CD14-positive monocyte (primary cell): Measurements from ENCODE around the gene DOHH. TPM values are rescaled to one million over a fixed set of nuclear protein-coding genes. Genes with fewer than 3 reads are reported as not detected.

Experiments
- DNase-seq, 3 donors: peaks; one replicate each; pipeline ENCODE4 v3.0.0-alpha.2; 2011 to 2022
- H2AFZ ChIP-seq: 2 replicates; pipeline ENCODE4 v1.6.0; 2012; ENCODE audit warnings: mild to moderate bottlenecking, low read depth, low read length, inconsistent platforms; ENCODE audit not compliant: insufficient read depth, poor library complexity, severe bottlenecking
- H3K27ac ChIP-seq, 2 donors: 1 replicate in 1 of 2; 2 replicates in 1 of 2; pipeline ENCODE4 v1.5.1; 2012 to 2013; ENCODE audit warnings: low read length in 2 of 2, control low read depth in 1 of 2, inconsistent platforms in 1 of 2, low read depth in 1 of 2, mild to moderate bottlenecking in 1 of 2
- H3K27me3 ChIP-seq, 2 donors: one replicate each; pipeline versions ENCODE4 v1.6.0 to v1.6.1; 2011 to 2013; ENCODE audit warnings: low read length in 2 of 2; ENCODE audit not compliant: control insufficient read depth in 2 of 2, insufficient read depth in 2 of 2
- H3K36me3 ChIP-seq, 2 donors: replicated peaks in 1 of 2; 1 replicate in 1 of 2; 2 replicates in 1 of 2; pipeline versions ENCODE4 v1.5.1 to v1.6.1; 2012 to 2013; ENCODE audit warnings: low read length in 2 of 2, control low read depth in 1 of 2, inconsistent platforms in 1 of 2, mild to moderate bottlenecking in 1 of 2; ENCODE audit not compliant: insufficient read depth in 2 of 2, control insufficient read depth in 1 of 2
- H3K4me1 ChIP-seq, 2 donors: 1 replicate in 1 of 2; 2 replicates in 1 of 2; pipeline versions ENCODE4 v1.5.1 to v1.6.1; 2012 to 2013; ENCODE audit warnings: low read length in 2 of 2, control low read depth in 1 of 2, inconsistent platforms in 1 of 2, mild to moderate bottlenecking in 1 of 2, moderate library complexity in 1 of 2; ENCODE audit not compliant: insufficient read depth in 2 of 2, control insufficient read depth in 1 of 2
- H3K4me2 ChIP-seq: replicated peaks from 2 replicates; pipeline ENCODE3; 2012; ENCODE audit warnings: low read length, moderate library complexity, mild to moderate bottlenecking; ENCODE audit not compliant: poor library complexity, severe bottlenecking; ENCODE audit errors: extremely low read depth
- H3K4me3 ChIP-seq, 3 experiments: fragments of 200-600 bp in 1 of 3; sonication (generic) in 1 of 3; replicated peaks in 1 of 3; 1 replicate in 2 of 3; 2 replicates in 1 of 3; pipeline ENCODE4 v1.5.1; 2011 to 2013; ENCODE audit warnings: low read length in 3 of 3, mild to moderate bottlenecking in 3 of 3, control low read depth in 2 of 3, low read depth in 2 of 3, inconsistent platforms in 1 of 3, moderate library complexity in 1 of 3
- H3K79me2 ChIP-seq: 2 replicates; pipeline ENCODE4 v1.6.0; 2012; ENCODE audit warnings: mild to moderate bottlenecking, control low read depth, inconsistent platforms, low read length, moderate library complexity; ENCODE audit not compliant: insufficient read depth
- H3K9ac ChIP-seq: 2 replicates; pipeline ENCODE4 v1.6.0; 2017; ENCODE audit warnings: low read length, mild to moderate bottlenecking; ENCODE audit not compliant: insufficient read depth, poor library complexity, severe bottlenecking
- H3K9me3 ChIP-seq, 2 donors: replicated peaks in 1 of 2; 1 replicate in 1 of 2; 2 replicates in 1 of 2; pipeline versions ENCODE4 v1.5.1 to v1.6.1; 2012 to 2013; ENCODE audit warnings: low read length in 2 of 2, control low read depth in 1 of 2; ENCODE audit not compliant: control insufficient read depth in 1 of 2, insufficient read depth in 1 of 2
- H4K20me1 ChIP-seq: 2 replicates; pipeline ENCODE4 v1.6.0; 2012; ENCODE audit warnings: mild to moderate bottlenecking, low read length, control low read depth, moderate library complexity; ENCODE audit not compliant: insufficient read depth
- H3K27ac Mint-ChIP-seq, 7 donors: one replicate each; pipeline ENCODE4 v1.8.0; 2020; ENCODE audit warnings: mild to moderate bottlenecking in 7 of 7, mixed read lengths in 7 of 7, moderate library complexity in 6 of 7, inconsistent platforms in 2 of 7
- H3K27me3 Mint-ChIP-seq, 3 donors: one replicate each; pipeline ENCODE4 v1.8.0; 2021 to 2022; ENCODE audit warnings: low read depth in 3 of 3, mild to moderate bottlenecking in 3 of 3, mixed read lengths in 3 of 3, moderate library complexity in 3 of 3, inconsistent platforms in 1 of 3
- H3K36me3 Mint-ChIP-seq, 2 donors: one replicate each; pipeline ENCODE4 v1.8.0; 2020; ENCODE audit warnings: mixed read lengths in 2 of 2, inconsistent platforms in 1 of 2, mild to moderate bottlenecking in 1 of 2
- H3K4me1 Mint-ChIP-seq: one replicate; pipeline ENCODE4 v1.8.0; 2020; ENCODE audit warnings: mild to moderate bottlenecking, mixed read lengths
- H3K4me3 Mint-ChIP-seq, 2 donors: one replicate each; pipeline ENCODE4 v1.8.0; 2020; ENCODE audit warnings: mild to moderate bottlenecking in 2 of 2, mixed read lengths in 2 of 2, moderate library complexity in 1 of 2
- H3K9me3 Mint-ChIP-seq, 7 donors: one replicate each; pipeline ENCODE4 v1.8.0; 2020 to 2022; ENCODE audit warnings: mixed read lengths in 7 of 7, mild to moderate bottlenecking in 6 of 7, moderate library complexity in 6 of 7, inconsistent platforms in 2 of 7
- CTCF ChIP-seq: fragments of 200-600 bp; IDR thresholded peaks from one replicate; pipeline ENCODE4 v1.8.0; 2022; ENCODE audit warnings: antibody characterized with exemption, mild to moderate bottlenecking
- WGBS: methylation state at CpG from one replicate; pipeline ENCODE4 v1.1.5; 2013; ENCODE audit warnings: missing lambda C conversion rate; ENCODE audit not compliant: insufficient coverage; 5-methylcytosine and 5-hydroxymethylcytosine counted together
- intact Hi-C, 2 donors: fragments of 100-400 bp; cut with micrococcal nuclease; formaldehyde crosslinking; loops; one replicate each; pipeline versions ENCODE4 v1.15.0 to v1.15.1; 2023
- polyA plus RNA-seq, 3 donors: library from polyadenylated mRNA; depleted of rRNA in 1 of 3; unstranded in 2 of 3; stranded (reverse) in 1 of 3; fragments of 300-500 nt in 2 of 3; fragments of >200 nt in 1 of 3; fragmentation: Illumina TruSeq in 2 of 3; gene quantifications; 1 replicate in 2 of 3; 2 replicates in 1 of 3; pipeline ENCODE4 v1.2.3, GENCODE V29; 2012 to 2021

DOHH gene
- polyA plus RNA-seq, 3 donors, result 3.7 to 4.2 (median 4.1) TPM

- Histone ChIP-seq H3K27ac (no peak within 1 kb of the TSS), H3K4me2 (no peak within 1 kb of the TSS), H2AFZ (no peak within 1 kb of the TSS), H3K4me3 (no peak within 1 kb of the TSS), H3K4me1 (peaks cover 9 to 18% of the 10 kb centered on the region in 2 donors), H3K79me2 (no peaks in the 10 kb centered on the region), H4K20me1 (no peaks in the 10 kb centered on the region), H3K27me3 (no peaks in the 10 kb centered on the region), H3K9me3 (no peaks in the 10 kb centered on the region), H3K9ac (no peak within 1 kb of the TSS), H3K36me3 (no peaks in the 10 kb centered on the region)
- Mint-ChIP-seq H3K9me3 (peaks cover 0 to 6% (median 0%) of the 10 kb centered on the region in 7 donors), H3K27me3 (peaks cover 2 to 12% (median 10%) of the 10 kb centered on the region in 3 donors), H3K36me3 (no peaks in the 10 kb centered on the region), H3K4me1 (peaks cover 12% of the 10 kb centered on the region), H3K27ac (peak within 1 kb of the TSS in 1 of 7 donors; percentile 41), H3K4me3 (no peak within 1 kb of the TSS)
- DNase-seq, result no peak
- intact Hi-C loops, result no loop called here
- WGBS, result 94% methylated on average over 22 of the region's 33 CpGs
- TF ChIP-seq CTCF, result no peak
These were observed 17.2 kb downstream of the DOHH start, which contains the start of gene SMIM44 for GRCh38 chr19:3483226-3483628. SMIM44 (minus strand) TSS chr19:3483441; CDS start chr19:3483403, 38 bp downstream.

- WGBS, result 89% methylated on average over 42 of the region's 49 CpGs
- peaks cover 2 to 14% (median 13%) of the 10 kb centered on the region in 3 donors for H3K27me3 Mint-ChIP-seq
- Histone ChIP-seq H3K9me3 (no peaks in the 10 kb centered on the region), H3K4me1 (peaks cover 9 to 18% of the 10 kb centered on the region in 2 donors), H3K4me3 (no peak overlapping the region), H4K20me1 (no peaks in the 10 kb centered on the region), H3K27me3 (no peaks in the 10 kb centered on the region), H3K9ac (no peak overlapping the region), H2AFZ (no peak overlapping the region), H3K36me3 (no peaks in the 10 kb centered on the region), H3K79me2 (no peaks in the 10 kb centered on the region), H3K27ac (no peak overlapping the region), H3K4me2 (no peak overlapping the region)
- no peak overlapping the region for H3K27ac Mint-ChIP-seq
- no peaks in the 10 kb centered on the region for H3K36me3 Mint-ChIP-seq
- H3K9me3 Mint-ChIP-seq, result peaks cover 0 to 6% (median 0%) of the 10 kb centered on the region in 7 donors
- peaks cover 15% of the 10 kb centered on the region for H3K4me1 Mint-ChIP-seq
- TF ChIP-seq CTCF, result no peak
- no peak for DNase-seq
- intact Hi-C loops, result no loop called here
- H3K4me3 Mint-ChIP-seq, result no peak overlapping the region
These were observed 17.8 kb downstream of the DOHH start for GRCh38 chr19:3482507-3483225.
